ENCODE measurements around the gene ZNF177.

DNA sequence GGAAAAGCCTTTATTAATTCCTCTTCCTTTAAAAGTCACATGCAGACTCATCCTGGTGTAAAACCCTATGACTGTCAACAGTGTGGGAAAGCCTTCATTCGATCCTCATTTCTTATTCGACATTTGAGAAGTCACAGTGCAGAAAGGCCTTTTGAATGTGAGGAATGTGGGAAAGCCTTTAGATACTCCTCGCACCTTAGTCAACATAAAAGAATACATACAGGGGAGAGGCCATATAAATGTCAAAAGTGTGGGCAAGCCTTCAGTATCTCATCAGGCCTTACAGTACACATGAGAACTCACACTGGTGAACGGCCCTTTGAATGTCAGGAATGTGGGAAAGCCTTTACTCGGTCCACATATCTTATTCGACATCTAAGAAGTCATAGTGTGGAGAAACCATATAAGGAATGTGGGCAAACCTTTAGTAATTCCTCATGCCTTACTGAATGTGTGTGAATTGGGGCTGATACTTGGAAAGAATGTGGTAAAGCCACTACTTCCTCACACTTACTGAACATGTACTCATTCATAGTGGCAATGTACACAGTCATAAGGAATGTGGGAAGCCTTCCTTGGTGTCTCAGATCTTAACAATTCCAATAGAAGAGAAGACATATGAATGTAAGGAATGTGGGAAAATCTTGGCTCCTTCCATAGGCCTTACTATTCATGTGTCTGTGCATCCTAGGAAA, 20.1 kb upstream of the ZNF177 start:
- TF ChIP-seq, protein P1, sequence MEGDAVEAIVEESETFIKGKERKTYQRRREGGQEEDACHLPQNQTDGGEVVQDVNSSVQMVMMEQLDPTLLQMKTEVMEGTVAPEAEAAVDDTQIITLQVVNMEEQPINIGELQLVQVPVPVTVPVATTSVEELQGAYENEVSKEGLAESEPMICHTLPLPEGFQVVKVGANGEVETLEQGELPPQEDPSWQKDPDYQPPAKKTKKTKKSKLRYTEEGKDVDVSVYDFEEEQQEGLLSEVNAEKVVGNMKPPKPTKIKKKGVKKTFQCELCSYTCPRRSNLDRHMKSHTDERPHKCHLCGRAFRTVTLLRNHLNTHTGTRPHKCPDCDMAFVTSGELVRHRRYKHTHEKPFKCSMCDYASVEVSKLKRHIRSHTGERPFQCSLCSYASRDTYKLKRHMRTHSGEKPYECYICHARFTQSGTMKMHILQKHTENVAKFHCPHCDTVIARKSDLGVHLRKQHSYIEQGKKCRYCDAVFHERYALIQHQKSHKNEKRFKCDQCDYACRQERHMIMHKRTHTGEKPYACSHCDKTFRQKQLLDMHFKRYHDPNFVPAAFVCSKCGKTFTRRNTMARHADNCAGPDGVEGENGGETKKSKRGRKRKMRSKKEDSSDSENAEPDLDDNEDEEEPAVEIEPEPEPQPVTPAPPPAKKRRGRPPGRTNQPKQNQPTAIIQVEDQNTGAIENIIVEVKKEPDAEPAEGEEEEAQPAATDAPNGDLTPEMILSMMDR (IDR thresholded peaks at IDR 0.05): no peak
- no peak for TF ChIP-seq EZH2 (IDR thresholded peaks at IDR 0.05)

Measured in neural progenitor cell (in vitro differentiated cells).